Peyer's patch (tissue), 4 donors: ENCODE results near the gene ERP44.

Experiments used
- CTCF ChIP-seq, 6 experiments: fragments of 450-650 bp in 4 of 6; fragments of 200-600 bp in 2 of 6; sonication (generic) in 1 of 6; IDR thresholded peaks; one replicate each; pipeline ENCODE4 v1.5.1; 2017 to 2019; ENCODE audit warnings: antibody characterized with exemption in 6 of 6, mild to moderate bottlenecking in 3 of 6, moderate library complexity in 1 of 6
- POLR2A ChIP-seq, 2 donors: fragments of 450-650 bp; IDR thresholded peaks; one replicate each; pipeline ENCODE4 v1.5.1; 2017; ENCODE audit warnings: antibody characterized with exemption in 2 of 2, mild to moderate bottlenecking in 2 of 2, moderate library complexity in 2 of 2

DNA sequence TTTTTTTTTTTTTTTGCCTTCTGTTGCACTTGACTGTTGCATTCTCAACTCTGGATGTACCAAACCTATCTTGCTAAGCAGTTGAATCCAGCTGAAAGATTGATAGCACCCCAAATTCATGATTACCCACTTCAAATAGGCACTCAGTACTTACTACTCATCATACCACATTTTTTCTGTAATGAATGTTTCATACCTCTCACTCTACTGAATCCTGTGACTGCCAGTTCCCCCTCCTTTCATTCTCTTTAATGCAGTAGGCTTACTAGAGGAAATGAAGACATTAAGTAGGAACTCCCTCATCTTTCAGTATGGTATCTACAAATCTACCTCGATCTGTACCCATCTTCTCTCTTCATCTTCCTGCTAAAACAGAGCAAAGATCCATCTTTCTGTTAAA lies 7.1 kb upstream of the ERP44 start:
- no peak for TF ChIP-seq CTCF (IDR thresholded peaks at IDR 0.05)
- TF ChIP-seq POLR2A (IDR thresholded peaks at IDR 0.05) = no peak
